Stomach (tissue), 4 donors: Measurements from ENCODE around the gene ACYP2.

ENCODE experiments used
- EP300 ChIP-seq: sonication (generic); formaldehyde crosslinking; IDR thresholded peaks from one replicate; pipeline ENCODE4 v1.6.1; 2017; ENCODE audit warnings: antibody characterized with exemption
- POLR2A ChIP-seq, 4 donors: fragments of 450-650 bp; IDR thresholded peaks; one replicate each; pipeline ENCODE4 v1.6.1; 2016; ENCODE audit warnings: antibody characterized with exemption in 4 of 4, control low read depth in 2 of 4, mild to moderate bottlenecking in 1 of 4, moderate library complexity in 1 of 4
- POLR2AphosphoS5 ChIP-seq, 3 donors: sonication (generic); formaldehyde crosslinking; IDR thresholded peaks; one replicate each; pipeline ENCODE4 v1.6.1; 2016; ENCODE audit warnings: antibody characterized with exemption in 3 of 3
- TF ChIP-seq, protein P1 (sequence below), 7 experiments: fragments of 450-650 bp in 4 of 7; fragments of 200-600 bp in 3 of 7; sonication (generic) in 3 of 7; IDR thresholded peaks; one replicate each; pipeline ENCODE4 v1.5.1; 2016 to 2019; ENCODE audit warnings: antibody characterized with exemption in 7 of 7, control low read depth in 2 of 7, mild to moderate bottlenecking in 1 of 7

DNA sequence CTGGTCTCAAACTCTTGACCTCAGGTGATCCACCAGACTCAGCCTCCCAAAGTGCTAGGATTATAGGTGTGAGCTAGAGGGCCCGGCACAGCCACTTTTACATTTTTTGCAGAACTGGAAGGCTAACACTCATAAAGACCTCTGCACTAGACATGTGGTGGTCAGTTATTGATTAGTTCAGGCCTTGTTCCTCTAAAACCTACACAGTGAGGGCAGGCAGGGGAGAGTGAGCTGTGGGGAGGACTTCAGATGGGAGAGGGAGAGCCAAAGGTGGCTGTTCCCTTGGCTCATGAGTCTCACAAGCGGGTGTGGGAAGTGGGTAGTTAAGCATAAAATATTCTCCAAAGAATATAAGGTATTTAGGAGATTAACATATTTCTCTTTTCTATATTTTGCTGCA, 29.3 kb upstream of the ACYP2 start:
- no peak for TF ChIP-seq EP300
- TF ChIP-seq, protein P1, sequence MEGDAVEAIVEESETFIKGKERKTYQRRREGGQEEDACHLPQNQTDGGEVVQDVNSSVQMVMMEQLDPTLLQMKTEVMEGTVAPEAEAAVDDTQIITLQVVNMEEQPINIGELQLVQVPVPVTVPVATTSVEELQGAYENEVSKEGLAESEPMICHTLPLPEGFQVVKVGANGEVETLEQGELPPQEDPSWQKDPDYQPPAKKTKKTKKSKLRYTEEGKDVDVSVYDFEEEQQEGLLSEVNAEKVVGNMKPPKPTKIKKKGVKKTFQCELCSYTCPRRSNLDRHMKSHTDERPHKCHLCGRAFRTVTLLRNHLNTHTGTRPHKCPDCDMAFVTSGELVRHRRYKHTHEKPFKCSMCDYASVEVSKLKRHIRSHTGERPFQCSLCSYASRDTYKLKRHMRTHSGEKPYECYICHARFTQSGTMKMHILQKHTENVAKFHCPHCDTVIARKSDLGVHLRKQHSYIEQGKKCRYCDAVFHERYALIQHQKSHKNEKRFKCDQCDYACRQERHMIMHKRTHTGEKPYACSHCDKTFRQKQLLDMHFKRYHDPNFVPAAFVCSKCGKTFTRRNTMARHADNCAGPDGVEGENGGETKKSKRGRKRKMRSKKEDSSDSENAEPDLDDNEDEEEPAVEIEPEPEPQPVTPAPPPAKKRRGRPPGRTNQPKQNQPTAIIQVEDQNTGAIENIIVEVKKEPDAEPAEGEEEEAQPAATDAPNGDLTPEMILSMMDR (IDR thresholded peaks at IDR 0.05), result no peak
- no peak for TF ChIP-seq POLR2A (IDR thresholded peaks at IDR 0.05)
- no peak for TF ChIP-seq POLR2AphosphoS5 (IDR thresholded peaks at IDR 0.05)
